Measurements from ENCODE around the gene SMNDC1. TPM values are rescaled to one million over a fixed set of nuclear protein-coding genes. Genes with fewer than 3 reads are reported as not detected.

The SMNDC1 gene
- polyA plus RNA-seq, 2 of the 4 experiments (the other 2 are of a cell fraction), result 27.5 to 40.2 TPM

GRCh38 chr10:110276603-110277002 lies 28.1 kb downstream of the SMNDC1 start (continued):
- no peak for TF ChIP-seq CTCF (IDR thresholded peaks at IDR 0.05)
- TF ChIP-seq FOXS1 (CRISPR knock-in tag; IDR thresholded peaks at IDR 0.05), result no peak
- no peak for TF ChIP-seq GATA3 (IDR thresholded peaks at IDR 0.05; ENCODE audit: borderline replicate concordance)
- TF ChIP-seq CEBPB (IDR thresholded peaks at IDR 0.05), result no peak
- no peak for TF ChIP-seq CBX8 (IDR thresholded peaks at IDR 0.05)

- FAIRE-seq (no peak), DNase-seq (ENCODE audit: low read depth in 1 of 2, low spot score in 1 of 2) (no peak), ATAC-seq (no peak)
- Histone ChIP-seq H3K4me1 (0 out of 3 replicates have a peak, but pooled peaks cover 2% of the 10 kb centered on the region), H3K4me3 (no peak overlapping the region), H3K27ac (no peak overlapping the region), H3K9me3 (no peaks in the 10 kb centered on the region), H3K4me2 (no peak overlapping the region)
- no peak for TF ChIP-seq EP300 (IDR thresholded peaks at IDR 0.05)
- no peak for TF ChIP-seq RAD21 (conservative IDR thresholded peaks at IDR 0.05 in 1 of 2, IDR thresholded peaks at IDR 0.05 in 1 of 2)
- no peak for TF ChIP-seq TP53 (CRISPR knock-in tag; IDR thresholded peaks at IDR 0.05)
- TF ChIP-seq BCL3 (IDR thresholded peaks at IDR 0.05), result no peak
- TF ChIP-seq CHD2 (IDR thresholded peaks at IDR 0.05; ENCODE audit: low read length, partially characterized antibody), result no peak
- TF ChIP-seq SMC3 (IDR thresholded peaks at IDR 0.05), result no peak
- TF ChIP-seq PHF8 (IDR thresholded peaks at IDR 0.05; ENCODE audit: borderline replicate concordance, low read depth), result no peak
- no peak for TF ChIP-seq KDM1A (IDR thresholded peaks at IDR 0.05; ENCODE audit: low read depth)
- TF ChIP-seq E2F6 (IDR thresholded peaks at IDR 0.05; ENCODE audit: borderline replicate concordance, low read depth), result no peak
- no peak for TF ChIP-seq ZNF302 (CRISPR knock-in tag; IDR thresholded peaks at IDR 0.05)
- no peak for TF ChIP-seq ELK1 (IDR thresholded peaks at IDR 0.05; ENCODE audit: low read depth, low read length)
- no peak for TF ChIP-seq TFCP2L1 (CRISPR knock-in tag; IDR thresholded peaks at IDR 0.05)
- TF ChIP-seq HDAC2 (IDR thresholded peaks at IDR 0.05), result no peak
- WGBS (ENCODE audit: missing lambda C conversion rate), result 49% methylated on average over 2 of the region's 2 CpGs
- POLR2A ChIA-PET, result interaction anchor here (0.7 kb wide), 1 partner anchor 10 kb away, joined by 3 read pairs; no protein-coding TSS in a partner anchor
- CTCF ChIA-PET, result interaction anchor here (1.0 to 3.4 kb wide), 8 partner anchors 10 to 137 kb away, joined by 3 to 31 read pairs (median 3); no protein-coding TSS in a partner anchor
Measured at GRCh38 chr10:110275128-110275729, 29.5 kb downstream of the SMNDC1 start.

- ATAC-seq, result no peak
- no peak for TF ChIP-seq MAFK (IDR thresholded peaks at IDR 0.05; ENCODE audit: partially characterized antibody)
- TF ChIP-seq E2F6 (IDR thresholded peaks at IDR 0.05; ENCODE audit: borderline replicate concordance, low read depth), result no peak
- no peak for TF ChIP-seq RCOR1 (IDR thresholded peaks at IDR 0.05; ENCODE audit: low read depth, low read length)
- TF ChIP-seq NFE2L2 (conservative IDR thresholded peaks at IDR 0.05; ENCODE audit: low read length), result no peak
- TF ChIP-seq RFX5 (IDR thresholded peaks at IDR 0.05), result no peak
- no peak for TF ChIP-seq ELK1 (IDR thresholded peaks at IDR 0.05; ENCODE audit: low read depth, low read length)
- no peak for TF ChIP-seq ESRRA (IDR thresholded peaks at IDR 0.05; ENCODE audit: borderline replicate concordance, low read length)
- WGBS (ENCODE audit: missing lambda C conversion rate), result 86% methylated on average over 6 of the region's 6 CpGs
Measured at GRCh38 chr10:110274647-110275046, 30.1 kb downstream of the SMNDC1 start.

More at GRCh38 chr10:110274647-110275046, 30.1 kb downstream of the SMNDC1 start:
- no peak overlapping the region for H3K4me3 ChIP-seq
- 0 out of 3 replicates have a peak, but pooled peaks cover 2% of the 10 kb centered on the region for H3K4me1 ChIP-seq
- H3K27ac ChIP-seq, result no peak overlapping the region
- DNase-seq (ENCODE audit: low read depth in 1 of 2, low spot score in 1 of 2) (no peak), FAIRE-seq (no peak)
- CTCF ChIA-PET, result interaction anchor here (0.6 to 3.4 kb wide), 8 partner anchors 8 to 390 kb away, joined by 3 to 31 read pairs (median 3); no protein-coding TSS in a partner anchor
- H3K4me2 ChIP-seq, result no peak overlapping the region
- no peaks in the 10 kb centered on the region for H3K9me3 ChIP-seq
- POLR2A ChIA-PET, result interaction anchor here (0.7 to 1.8 kb wide), 2 partner anchors 11 to 64 kb away, joined by 3 to 10 read pairs; no protein-coding TSS in a partner anchor
